Smooth muscle cell (in vitro differentiated cells): ENCODE data around the gene TRIM39. TPM values are rescaled to one million over a fixed set of nuclear protein-coding genes. Genes with fewer than 3 reads are reported as not detected.

Experiments
- DNase-seq: peaks from one replicate; lab custom pipeline; 2025; ENCODE audit not compliant: unreplicated experiment; lab: John Stamatoyannopoulos, UW
- H2AFZ ChIP-seq: fragments of 200-600 bp; sonication (generic); 2 replicates; pipeline ENCODE4 v1.6.0; 2016; ENCODE audit warnings: antibody characterized with exemption, low read depth, mild to moderate bottlenecking
- H3F3A ChIP-seq: fragments of 200-600 bp; sonication (generic); 2 replicates; pipeline ENCODE4 v1.6.0; 2017; ENCODE audit warnings: antibody characterized with exemption, low read depth
- H3K27ac ChIP-seq: fragments of 200-600 bp; sonication (generic); 2 replicates; pipeline ENCODE4 v1.5.1; 2016; ENCODE audit warnings: low read depth, mild to moderate bottlenecking
- H3K27me3 ChIP-seq: fragments of 200-600 bp; sonication (generic); 2 replicates; pipeline ENCODE4 v1.6.1; 2016; ENCODE audit warnings: low read depth, mild to moderate bottlenecking
- H3K36me3 ChIP-seq: fragments of 200-600 bp; sonication (generic); 2 replicates; pipeline ENCODE4 v1.5.1; 2016; ENCODE audit warnings: low read depth
- H3K4me1 ChIP-seq: fragments of 200-600 bp; sonication (generic); 2 replicates; pipeline ENCODE4 v1.5.1; 2016; ENCODE audit warnings: low read depth
- H3K4me2 ChIP-seq: fragments of 200-600 bp; sonication (generic); 2 replicates; pipeline ENCODE4 v1.6.0; 2016; ENCODE audit warnings: mild to moderate bottlenecking
- H3K4me3 ChIP-seq: fragments of 200-600 bp; sonication (generic); 2 replicates; pipeline ENCODE4 v1.5.1; 2016; ENCODE audit warnings: mild to moderate bottlenecking
- H3K79me2 ChIP-seq: fragments of 200-600 bp; sonication (generic); 2 replicates; pipeline ENCODE4 v1.6.0; 2016; ENCODE audit warnings: low read depth, mild to moderate bottlenecking
- H3K9ac ChIP-seq: fragments of 200-600 bp; sonication (generic); 2 replicates; pipeline ENCODE4 v1.6.0; 2016; ENCODE audit warnings: low read depth
- H3K9me3 ChIP-seq: fragments of 200-600 bp; sonication (generic); replicated peaks from 2 replicates; pipeline ENCODE4 v1.5.1; 2016; ENCODE audit warnings: low read depth
- H4K20me1 ChIP-seq: fragments of 200-600 bp; sonication (generic); 2 replicates; pipeline ENCODE4 v1.6.0; 2016; ENCODE audit warnings: low read depth
- CTCF ChIP-seq: fragments of 200-600 bp; sonication (generic); IDR thresholded peaks from 2 replicates; pipeline ENCODE4 v1.5.1; 2017; ENCODE audit warnings: borderline replicate concordance, mild to moderate bottlenecking, antibody characterized with exemption; ENCODE audit not compliant: insufficient read depth, poor library complexity, severe bottlenecking
- WGBS: methylation state at CpG from one replicate; pipeline ENCODE4 v1.1.7; 2016; ENCODE audit warnings: low lambda C conversion rate; 5-methylcytosine and 5-hydroxymethylcytosine counted together
- polyA plus RNA-seq: library from polyadenylated mRNA; unstranded; fragments of >200 nt; fragmentation: Nextera tagmentation; extraction: Ambion mirVana; gene quantifications from 2 replicates; pipeline ENCODE4 v1.2.1, GENCODE V29; 2016
- total RNA-seq: library from RNA; depleted of rRNA; stranded (reverse); fragments of >200 nt; gene quantifications from 2 replicates; pipeline ENCODE4 v1.2.3, GENCODE V29; 2014

The TRIM39 gene
- total and polyA plus RNA-seq, 2 experiments from 2014 or later: 12.4 to 22.6 TPM

- no peaks in the 10 kb centered on the region for H3K9me3 ChIP-seq
- peak overlapping the region; percentile 98 for H3K4me2 ChIP-seq
- peak overlapping the region; percentile 92 for H3K4me3 ChIP-seq
- peaks cover 3% of the 10 kb centered on the region for H3K36me3 ChIP-seq
- peaks cover 42% of the 10 kb centered on the region for H4K20me1 ChIP-seq
- peaks cover 4% of the 10 kb centered on the region for H3F3A ChIP-seq
- peaks cover 48% of the 10 kb centered on the region for H3K79me2 ChIP-seq
- H3K27me3 ChIP-seq: no peaks in the 10 kb centered on the region
- WGBS: under 1% methylated on average over 28 of the region's 29 CpGs
- H2AFZ ChIP-seq: peak overlapping the region; percentile 70
- peak overlapping the region; percentile 99 for H3K9ac ChIP-seq
- peak overlapping the region; percentile 100 for H3K27ac ChIP-seq
- H3K4me1 ChIP-seq: peaks cover 40% of the 10 kb centered on the region
- TF ChIP-seq CTCF: no peak
- DNase-seq: peak; percentile 59
Measured at GRCh38 chr6:30325873-30326525, 728 bp upstream of the TRIM39 start.

DNA sequence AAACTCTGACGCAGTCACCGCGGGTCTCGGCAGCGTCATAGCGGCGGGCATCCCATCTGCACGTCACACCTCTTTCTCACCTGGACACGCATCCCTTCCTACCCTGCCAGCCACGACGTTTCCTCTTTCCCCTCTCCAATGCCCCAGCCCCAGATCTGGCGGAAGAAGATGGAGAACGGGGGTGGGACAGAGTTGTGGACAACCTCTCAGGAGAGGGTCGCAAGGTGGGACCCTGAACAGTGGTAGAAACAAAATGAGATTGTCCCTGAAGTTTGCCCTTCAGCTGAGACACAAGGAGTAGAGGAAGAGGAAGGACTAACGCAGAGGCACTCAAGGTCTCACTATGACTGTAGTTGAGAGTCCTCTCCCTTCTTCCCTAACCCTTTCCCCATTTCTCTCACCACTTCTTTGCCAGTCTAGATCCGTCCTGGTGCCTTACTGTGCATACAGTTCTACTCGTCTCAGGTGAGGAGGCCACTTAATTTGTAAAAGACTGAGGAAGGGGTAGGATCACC is 562 bp downstream of the TRIM39 start:
- no peak for DNase-seq
- peak overlapping the region; percentile 100 for H3K27ac ChIP-seq
- H3K4me2 ChIP-seq: peak overlapping the region; percentile 98
- H2AFZ ChIP-seq: no peak overlapping the region
- H3K9me3 ChIP-seq: no peaks in the 10 kb centered on the region
- peak overlapping the region; percentile 99 for H3K9ac ChIP-seq
- H3F3A ChIP-seq: peaks cover 4% of the 10 kb centered on the region
- TF ChIP-seq CTCF: no peak
- peaks cover 35% of the 10 kb centered on the region for H3K79me2 ChIP-seq
- H3K4me3 ChIP-seq: peak overlapping the region; percentile 92
- no peaks in the 10 kb centered on the region for H3K27me3 ChIP-seq
- H4K20me1 ChIP-seq: peaks cover 29% of the 10 kb centered on the region
- WGBS: 10% methylated on average over 17 of the region's 17 CpGs
- peaks cover 7% of the 10 kb centered on the region for H3K36me3 ChIP-seq
- H3K4me1 ChIP-seq: peaks cover 32% of the 10 kb centered on the region

- Histone ChIP-seq H3K27ac (peak overlapping the region; percentile 100), H3K4me2 (no peak overlapping the region), H3K4me3 (no peak overlapping the region), H3K27me3 (no peaks in the 10 kb centered on the region), H2AFZ (no peak overlapping the region), H3K79me2 (peaks cover 32% of the 10 kb centered on the region), H3K9me3 (no peaks in the 10 kb centered on the region), H3K36me3 (peaks cover 14% of the 10 kb centered on the region), H3K9ac (no peak overlapping the region), H4K20me1 (peaks cover 19% of the 10 kb centered on the region), H3F3A (peaks cover 4% of the 10 kb centered on the region), H3K4me1 (peaks cover 27% of the 10 kb centered on the region)
- no peak for DNase-seq
- TF ChIP-seq CTCF: no peak
Measured at GRCh38 chr6:30328397-30328796, 1.7 kb downstream of the TRIM39 start.

- no peaks in the 10 kb centered on the region for H3K9me3 ChIP-seq
- H3K27me3 ChIP-seq: no peaks in the 10 kb centered on the region
- H3F3A ChIP-seq: peaks cover 4% of the 10 kb centered on the region
- no peak for DNase-seq
- peaks cover 18% of the 10 kb centered on the region for H3K4me1 ChIP-seq
- no peak overlapping the region for H3K4me3 ChIP-seq
- H3K4me2 ChIP-seq: no peak overlapping the region
- no peak for TF ChIP-seq CTCF
- peaks cover 22% of the 10 kb centered on the region for H3K79me2 ChIP-seq
- H2AFZ ChIP-seq: no peak overlapping the region
- H3K27ac ChIP-seq: no peak overlapping the region
- no peak overlapping the region for H3K9ac ChIP-seq
- H3K36me3 ChIP-seq: peaks cover 14% of the 10 kb centered on the region
- WGBS: 98% methylated on average over 12 of the region's 12 CpGs
- peaks cover 12% of the 10 kb centered on the region for H4K20me1 ChIP-seq
Measured at GRCh38 chr6:30329331-30329730, 2.6 kb downstream of the TRIM39 start.
